HG02938 (cell line): ENCODE measurements around the gene ZNF692.
"Not testable (repeated sequence)": the region's sequence is repeated elsewhere in the genome, so short reads cannot be mapped to it uniquely, and the experiment has no call there.

Experiments used
- ATAC-seq: cut with Tn5 transposase; IDR thresholded peaks from one replicate; pipeline ENCODE4 v1.9.1; 2021; ENCODE audit warnings: mild to moderate bottlenecking, moderate library complexity; ENCODE audit not compliant: unreplicated experiment

The ZNF692 gene

GRCh38 chr1:248810000-248810726 is 48.7 kb downstream of the ZNF692 start:
- no peak for ATAC-seq

DNA sequence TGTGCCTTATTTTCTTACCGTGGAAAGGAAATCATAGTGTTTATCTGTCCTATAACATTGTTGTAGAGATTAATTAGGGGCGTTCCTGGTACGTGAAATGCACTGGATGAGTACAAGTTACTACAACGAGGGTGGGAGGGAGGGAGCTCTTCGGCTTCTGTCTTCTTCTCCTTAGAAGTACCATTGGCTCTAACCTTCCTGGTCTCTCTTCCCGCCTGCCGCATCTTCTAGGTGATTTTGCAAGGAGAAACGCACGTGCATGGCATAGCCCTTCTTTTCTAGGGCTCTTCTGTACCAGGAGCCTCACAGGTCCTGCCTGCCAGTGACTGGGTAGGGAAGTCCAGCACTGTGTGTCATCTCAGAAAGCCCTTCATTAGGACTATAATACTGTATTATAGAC is 50.0 kb downstream of the ZNF692 start:
- ATAC-seq, result no peak

GRCh38 chr1:248807067-248807737 is 51.7 kb downstream of the ZNF692 start:
- peak; percentile 52 for ATAC-seq

DNA sequence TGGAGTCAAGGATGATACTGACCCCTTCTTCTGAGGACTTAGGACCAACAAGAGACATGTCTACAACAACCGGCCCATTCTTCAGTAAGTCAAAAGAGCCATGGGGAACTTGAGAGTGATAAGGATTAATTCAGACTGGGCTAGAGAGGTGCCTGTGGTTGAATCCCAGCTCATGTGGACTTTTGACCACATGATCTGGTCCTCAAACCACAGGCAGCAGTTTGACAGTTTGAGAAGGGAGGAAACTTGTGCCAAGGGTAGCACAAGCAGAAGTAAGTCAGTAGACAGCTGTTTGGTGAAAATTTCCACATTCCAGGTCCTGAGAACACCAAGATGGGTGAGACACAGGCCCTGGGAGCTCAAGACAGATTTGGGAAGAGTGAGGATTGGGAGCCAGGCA is 53.0 kb downstream of the ZNF692 start:
- ATAC-seq, result no peak

- peak; percentile 87 for ATAC-seq
Observed at GRCh38 chr1:248804771-248805681, 53.9 kb downstream of the ZNF692 start.

- ATAC-seq, result not testable (repeated sequence)
Observed at GRCh38 chr1:248803501-248803900, 55.4 kb downstream of the ZNF692 start.

GRCh38 chr1:248802454-248802853 is 56.4 kb downstream of the ZNF692 start:
- no peak for ATAC-seq

GRCh38 chr1:248800459-248800858 is 58.4 kb downstream of the ZNF692 start:
- no peak for ATAC-seq
